PC-3 (cell line): ENCODE measurements around the gene EDC3. TPM values are rescaled to one million over a fixed set of nuclear protein-coding genes. Genes with fewer than 3 reads are reported as not detected.

Experiments
- ATAC-seq: fragments of 200-7000 bp; cut with Tn5 transposase; 2 replicates; pipeline ENCODE4 v1.9.1; 2020; ENCODE audit warnings: mild to moderate bottlenecking, moderate library complexity
- BruUV-seq: library from RNA; stranded (reverse); fragments of 400-500 nt; replicated peaks from 2 replicates; lab custom pipeline; 2021; lab: Mats Ljungman, UMichigan
- CTCF ChIA-PET: fragments of 300-600 bp; sonication (Branson Sonifier 250); formaldehyde crosslinking; loops from one replicate; lab custom pipeline; 2022; ENCODE audit warnings: antibody characterized with exemption; lab: Charles Lee
- POLR2A ChIA-PET: fragments of 300-600 bp; sonication (Branson Sonifier 250); formaldehyde crosslinking; loops from one replicate; lab custom pipeline; 2022; ENCODE audit warnings: antibody characterized with exemption; ENCODE audit not compliant: unreplicated experiment; lab: Charles Lee
- DNase-seq: peaks from one replicate; pipeline ENCODE4 v3.0.0-alpha.2; 2015
- H2AFZ ChIP-seq: fragments of 300-600 bp; sonication (generic); 2 replicates; pipeline ENCODE4 v1.6.0; 2016; ENCODE audit warnings: antibody characterized with exemption, low read length
- H3F3A ChIP-seq: fragments of 300-600 bp; sonication (generic); one replicate; pipeline ENCODE4 v1.6.0; 2017; ENCODE audit warnings: antibody characterized with exemption, low read length, control low read depth, mild to moderate bottlenecking; ENCODE audit not compliant: unreplicated experiment
- H3K27ac ChIP-seq: fragments of 300-600 bp; sonication (generic); 2 replicates; pipeline ENCODE4 v1.5.1; 2016; ENCODE audit warnings: mild to moderate bottlenecking, low read length
- H3K27me3 ChIP-seq: fragments of 300-600 bp; sonication (generic); 2 replicates; pipeline ENCODE4 v1.6.1; 2016; ENCODE audit warnings: low read length, mixed read lengths
- H3K36me3 ChIP-seq: fragments of 300-600 bp; sonication (generic); 2 replicates; pipeline ENCODE4 v1.6.1; 2016; ENCODE audit warnings: low read depth, mixed run types, low read length, mixed read lengths
- H3K4me1 ChIP-seq: fragments of 300-600 bp; sonication (generic); 2 replicates; pipeline ENCODE4 v1.5.1; 2016; ENCODE audit warnings: low read length; ENCODE audit not compliant: insufficient read depth
- H3K4me2 ChIP-seq: fragments of 300-600 bp; sonication (generic); 2 replicates; pipeline ENCODE4 v1.6.0; 2016; ENCODE audit warnings: low read length
- H3K4me3 ChIP-seq: fragments of 300-600 bp; sonication (generic); 2 replicates; pipeline ENCODE4 v1.5.1; 2016; ENCODE audit warnings: mild to moderate bottlenecking, low read length, mixed read lengths
- H3K79me2 ChIP-seq: fragments of 300-600 bp; sonication (generic); 2 replicates; pipeline ENCODE4 v1.6.1; 2017; ENCODE audit warnings: low read length, mixed read lengths
- H3K9ac ChIP-seq: fragments of 300-600 bp; sonication (generic); 2 replicates; pipeline ENCODE4 v1.6.0; 2016; ENCODE audit warnings: mild to moderate bottlenecking, low read length
- H3K9me2 ChIP-seq: fragments of 300-600 bp; sonication (generic); replicated peaks from 2 replicates; pipeline ENCODE4 v1.6.1; 2016; ENCODE audit warnings: mixed run types, low read length, mixed read lengths
- H3K9me3 ChIP-seq: fragments of 300-600 bp; sonication (generic); 2 replicates; pipeline ENCODE4 v1.6.1; 2016; ENCODE audit warnings: low read length, mixed read lengths
- H4K20me1 ChIP-seq: fragments of 300-600 bp; sonication (generic); 2 replicates; pipeline ENCODE4 v1.6.1; 2016; ENCODE audit warnings: low read length, mixed read lengths
- CTCF ChIP-seq: fragments of 300-600 bp; sonication (generic); conservative IDR thresholded peaks from 2 replicates; pipeline ENCODE4 v1.5.1; 2017; ENCODE audit warnings: antibody characterized with exemption, low read depth, mild to moderate bottlenecking, low read length
- EZH2 ChIP-seq: fragments of 300-600 bp; sonication (generic); IDR thresholded peaks from one replicate; pipeline ENCODE4 v1.6.1; 2017; ENCODE audit warnings: antibody characterized with exemption, mild to moderate bottlenecking, low read length; ENCODE audit not compliant: unreplicated experiment
- EZH2phosphoT487 ChIP-seq: fragments of 300-600 bp; sonication (generic); IDR thresholded peaks from 2 replicates; pipeline ENCODE4 v1.6.1; 2018; ENCODE audit warnings: mild to moderate bottlenecking, antibody characterized with exemption, low read length, borderline replicate concordance
- intact Hi-C: fragments of 100-400 bp; cut with micrococcal nuclease; formaldehyde crosslinking; loops from 2 replicates; pipeline ENCODE4 v1.9.0; 2023
- total RNA-seq: library from RNA; depleted of rRNA; stranded (reverse); fragments of >200 nt; gene quantifications from 2 replicates; pipeline ENCODE4 v1.2.3, GENCODE V29; 2014

Gene EDC3
- total RNA-seq, 1 experiment from 2014 or later: 9.9 TPM

DNA sequence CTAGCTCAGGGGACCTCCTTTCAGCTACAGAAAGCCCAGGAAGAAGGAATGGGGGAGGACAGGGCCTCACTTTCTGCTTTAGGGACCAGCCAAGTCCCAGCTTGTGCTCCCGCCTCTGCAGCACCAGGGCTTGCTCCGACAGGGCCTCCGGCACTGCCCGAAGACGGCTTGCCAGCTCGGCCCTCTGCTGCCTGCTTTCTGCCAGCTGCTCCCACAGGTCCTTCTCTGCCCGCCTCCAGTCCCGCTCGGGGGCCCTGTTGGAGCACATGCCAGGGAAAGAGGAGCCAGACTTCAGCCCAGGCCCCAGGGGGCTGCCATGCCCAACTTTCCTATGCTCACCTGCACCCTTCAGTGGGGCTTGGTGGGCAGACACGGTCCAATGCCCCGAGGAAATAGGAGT lies 84.5 kb downstream of the EDC3 start:
- Histone ChIP-seq H3K79me2 (peaks cover 14% of the 10 kb centered on the region), H3K36me3 (no peaks in the 10 kb centered on the region), H3K9me2 (no peaks in the 10 kb centered on the region), H3K27ac (no peak overlapping the region), H3F3A (no peaks in the 10 kb centered on the region), H3K4me3 (no peak overlapping the region), H3K4me1 (no peaks in the 10 kb centered on the region), H2AFZ (no peak overlapping the region), H3K9ac (no peak overlapping the region), H3K9me3 (no peaks in the 10 kb centered on the region), H3K27me3 (no peaks in the 10 kb centered on the region), H3K4me2 (no peak overlapping the region), H4K20me1 (no peaks in the 10 kb centered on the region)
- BruUV-seq: no TSS peak
- ChIA-PET CTCF (no interaction called here), POLR2A (no interaction called here)
- intact Hi-C loops: no loop called here
- no peak for ATAC-seq
- no peak for DNase-seq
- TF ChIP-seq EZH2: no peak
- TF ChIP-seq CTCF: no peak
- no peak for TF ChIP-seq EZH2phosphoT487

DNA sequence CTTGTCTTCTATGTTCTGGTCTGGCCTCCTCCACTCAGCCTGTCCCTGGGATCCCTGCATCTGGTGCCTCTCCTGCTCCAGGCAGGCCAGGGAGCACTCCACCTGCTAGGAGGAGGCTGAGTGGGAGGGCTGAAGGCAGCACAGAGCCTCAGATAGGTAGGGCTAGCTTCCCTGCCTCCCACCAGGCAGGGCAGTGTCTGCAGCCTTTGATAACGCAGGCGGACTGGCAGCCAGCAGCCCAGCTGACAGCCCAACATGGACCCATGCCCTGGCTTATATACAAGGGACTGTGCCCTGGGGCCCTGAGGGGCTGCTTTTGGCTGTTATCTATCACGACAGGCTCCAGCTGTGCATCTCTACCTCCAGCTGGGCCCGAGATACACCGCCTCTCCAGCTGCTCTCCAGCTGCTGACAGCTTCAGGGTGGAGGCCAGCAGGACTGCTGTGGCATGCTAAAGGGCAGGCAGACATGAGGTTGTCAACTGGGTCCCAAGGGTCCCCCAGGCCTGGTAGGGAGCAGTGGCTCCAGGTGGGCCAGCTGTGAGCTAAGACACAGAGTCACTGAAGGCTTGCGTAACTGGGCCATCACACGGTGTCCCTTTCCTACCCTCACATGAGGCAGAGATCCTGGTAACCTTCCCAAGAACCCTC lies 85.4 kb downstream of the EDC3 start:
- peaks cover 6% of the 10 kb centered on the region for H3K79me2 ChIP-seq
- no peaks in the 10 kb centered on the region for H3F3A ChIP-seq
- H3K27me3 ChIP-seq: no peaks in the 10 kb centered on the region
- H3K9ac ChIP-seq: no peak overlapping the region
- no TSS peak for BruUV-seq
- H4K20me1 ChIP-seq: no peaks in the 10 kb centered on the region
- H3K4me3 ChIP-seq: no peak overlapping the region
- ChIA-PET POLR2A (no interaction called here), CTCF (no interaction called here)
- H3K9me2 ChIP-seq: no peaks in the 10 kb centered on the region
- ATAC-seq (no peak), DNase-seq (no peak)
- H3K27ac ChIP-seq: no peak overlapping the region
- no peaks in the 10 kb centered on the region for H3K9me3 ChIP-seq
- H2AFZ ChIP-seq: no peak overlapping the region
- TF ChIP-seq EZH2phosphoT487: no peak
- no peak for TF ChIP-seq EZH2
- TF ChIP-seq CTCF: no peak
- H3K36me3 ChIP-seq: no peaks in the 10 kb centered on the region
- no peak overlapping the region for H3K4me2 ChIP-seq
- no peaks in the 10 kb centered on the region for H3K4me1 ChIP-seq
- intact Hi-C loops: no loop called here

DNA sequence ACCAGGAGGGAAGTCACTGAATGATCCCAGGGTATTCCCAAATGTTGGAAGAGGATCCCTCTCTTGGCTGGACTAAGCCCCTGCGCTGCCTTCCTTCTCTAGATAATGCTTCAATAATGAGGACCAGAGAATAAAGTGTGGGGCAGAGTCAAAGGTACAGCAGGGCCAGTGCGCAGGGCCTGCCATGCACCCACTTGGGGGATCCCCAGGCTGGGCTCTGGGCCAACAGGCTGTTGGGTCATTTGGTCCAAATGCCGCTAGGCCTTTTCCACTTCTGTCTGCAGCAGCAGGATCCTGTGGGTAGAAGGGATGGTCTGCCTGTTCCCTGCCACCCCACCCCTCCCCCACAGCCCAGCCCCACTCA lies 85.9 kb downstream of the EDC3 start:
- DNase-seq (no peak), ATAC-seq (no peak)
- Histone ChIP-seq H2AFZ (no peak overlapping the region), H3K27me3 (no peaks in the 10 kb centered on the region), H3K27ac (no peak overlapping the region), H3K36me3 (no peaks in the 10 kb centered on the region), H3K4me1 (no peaks in the 10 kb centered on the region), H3K9ac (no peak overlapping the region), H3K79me2 (peaks cover 1% of the 10 kb centered on the region), H3K9me2 (no peaks in the 10 kb centered on the region), H3K4me3 (no peak overlapping the region), H3F3A (no peaks in the 10 kb centered on the region), H3K4me2 (no peak overlapping the region), H3K9me3 (no peaks in the 10 kb centered on the region), H4K20me1 (no peaks in the 10 kb centered on the region)
- BruUV-seq: no TSS peak
- TF ChIP-seq EZH2phosphoT487 (no peak), EZH2 (no peak), CTCF (no peak)
- ChIA-PET POLR2A (no interaction called here), CTCF (no interaction called here)
- intact Hi-C loops: no loop called here
